ENCODE measurements around the gene FAM89A.
"Not testable (repeated sequence)": the region's sequence is repeated elsewhere in the genome, so short reads cannot be mapped to it uniquely, and the experiment has no call there.

Gene FAM89A

GRCh38 chr1:230986976-230987375 lies 53.1 kb downstream of the FAM89A start:
- DNase-seq = no peak

GRCh38 chr1:230985711-230986110 lies 54.3 kb downstream of the FAM89A start:
- no peak for DNase-seq

GRCh38 chr1:230984622-230985515 lies 55.2 kb downstream of the FAM89A start:
- not testable (repeated sequence) for DNase-seq

- DNase-seq = no peak
Observed at GRCh38 chr1:230983811-230984210, 56.2 kb downstream of the FAM89A start.

- DNase-seq = no peak
Observed at GRCh38 chr1:230982696-230983095, 57.4 kb downstream of the FAM89A start.

- DNase-seq = peak; percentile 31
Observed at GRCh38 chr1:230979952-230980351, 60.1 kb downstream of the FAM89A start.

- DNase-seq = no peak
Observed at GRCh38 chr1:230979389-230979716, 60.7 kb downstream of the FAM89A start.

- DNase-seq = peak; percentile 98
Observed at GRCh38 chr1:230978491-230979388, 61.3 kb downstream of the FAM89A start, which contains the start of the genes ARV1 and TTC13. TSS of gene ARV1 (plus strand) at chr1:230979094. CDS start at chr1:230979106, 12 bp downstream. TSS of gene TTC13 (minus strand) at chr1:230978861. CDS start at chr1:230978830, 31 bp downstream.

GRCh38 chr1:230977761-230978490 lies 62.1 kb downstream of the FAM89A start:
- peak; percentile 12 for DNase-seq

GRCh38 chr1:230976825-230977747 lies 63.0 kb downstream of the FAM89A start:
- peak; percentile 70 for DNase-seq

- no peak for DNase-seq
Observed at GRCh38 chr1:230976360-230976759, 63.7 kb downstream of the FAM89A start.

GRCh38 chr1:230975636-230976035 lies 64.4 kb downstream of the FAM89A start:
- DNase-seq = no peak

GRCh38 chr1:230972855-230973271 lies 67.2 kb downstream of the FAM89A start:
- peak; percentile 74 for DNase-seq

GRCh38 chr1:230971771-230972170 lies 68.3 kb downstream of the FAM89A start:
- no peak for DNase-seq

- no peak for DNase-seq
Observed at GRCh38 chr1:230970432-230970831, 69.6 kb downstream of the FAM89A start.

All from CD4-positive, alpha-beta T cell treated with Interleukin-21 for 1 hour (primary cell).